ENCODE measurements around the gene EFCAB9.

DNA sequence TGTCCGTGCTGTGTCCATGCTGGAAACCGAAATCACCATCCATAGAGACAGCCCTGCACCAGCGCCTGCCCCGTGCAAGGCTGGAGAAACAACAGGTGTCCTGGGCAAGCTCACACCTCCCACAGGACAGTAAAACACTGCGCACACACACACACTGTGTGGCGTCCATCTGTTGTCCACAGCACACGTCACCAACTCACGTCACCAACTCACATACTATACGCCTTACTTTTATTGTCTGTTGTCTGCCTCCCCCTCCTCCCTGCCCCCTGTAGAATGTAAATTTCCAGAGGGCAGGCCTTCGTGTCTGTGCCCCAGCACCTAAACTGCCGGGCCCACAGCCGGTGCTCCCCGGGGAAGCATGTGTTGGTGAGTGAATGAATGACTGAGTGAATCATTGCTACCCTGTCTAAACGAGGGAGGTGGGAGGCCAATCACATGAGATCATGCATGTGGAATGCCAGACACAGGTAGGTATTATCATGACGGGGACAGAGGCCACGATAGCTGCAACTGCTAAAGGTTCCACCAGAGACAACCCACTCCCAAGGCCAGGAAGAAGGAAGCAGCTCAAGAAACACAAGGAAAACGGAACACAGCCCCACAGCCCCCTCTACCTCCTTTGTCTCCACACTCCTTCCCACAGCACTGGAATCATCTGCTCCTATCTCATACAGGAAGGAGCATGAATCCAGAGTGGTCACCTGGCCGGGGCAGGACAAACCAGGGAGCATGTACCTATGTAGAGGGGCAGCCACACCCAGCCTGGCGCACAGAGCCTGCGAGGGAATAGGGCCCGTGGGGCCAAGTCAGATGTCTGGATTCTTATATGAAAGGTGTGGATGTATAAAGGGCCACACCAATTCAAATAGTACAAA lies 47.9 kb upstream of the EFCAB9 start:
- no peak for TF ChIP-seq TARDBP (IDR thresholded peaks at IDR 0.05)
- TF ChIP-seq HDGF (IDR thresholded peaks at IDR 0.05; ENCODE audit: borderline replicate concordance) = no peak
- TF ChIP-seq ZNF384 (IDR thresholded peaks at IDR 0.05) = no peak
- no peak for TF ChIP-seq ARNT (IDR thresholded peaks at IDR 0.05)
- TF ChIP-seq BHLHE40 (IDR thresholded peaks at IDR 0.05; ENCODE audit: borderline replicate concordance) = no peak
- TF ChIP-seq FOXK2 (IDR thresholded peaks at IDR 0.05) = no peak
- no peak for TF ChIP-seq ELF4 (IDR thresholded peaks at IDR 0.05)
- no peak for TF ChIP-seq SP1 (IDR thresholded peaks at IDR 0.05)
- TF ChIP-seq LEF1 (IDR thresholded peaks at IDR 0.05; ENCODE audit: borderline replicate concordance) = no peak
- TF ChIP-seq L3MBTL2 (conservative IDR thresholded peaks at IDR 0.05) = no peak
- no peak for TF ChIP-seq FOXA1 (IDR thresholded peaks at IDR 0.05)
- no peak for TF ChIP-seq FOXM1 (IDR thresholded peaks at IDR 0.05; ENCODE audit: borderline replicate concordance)
- no peak for TF ChIP-seq SUZ12 (IDR thresholded peaks at IDR 0.05)
- no peak for TF ChIP-seq NFRKB (IDR thresholded peaks at IDR 0.05)
